OCI-LY3 (cell line): ENCODE data around the gene PPP1R17.

Source experiments
- CTCF ChIP-seq: fragments of 200-600, 300-600 bp; sonication (generic); IDR thresholded peaks from 2 replicates; pipeline ENCODE4 v1.5.1; 2014; ENCODE audit warnings: antibody characterized with exemption, low read length, low read depth
- EZH2phosphoT487 ChIP-seq: fragments of 200-600 bp; shearing (Covaris generic); IDR thresholded peaks from 2 replicates; pipeline ENCODE4 v1.6.1; 2018; ENCODE audit warnings: antibody characterized with exemption, mixed run types, low read depth

- TF ChIP-seq CTCF: no peak
- TF ChIP-seq EZH2phosphoT487: no peak
Observed at GRCh38 chr7:31699050-31699449, 12.0 kb downstream of the PPP1R17 start.
